OCI-LY1 (cell line): ENCODE measurements around the gene NR6A1.

Experiments used
- H2AFZ ChIP-seq: fragments of 200-600 bp; sonication (generic), shearing (Covaris generic); 2 replicates; pipeline ENCODE4 v1.6.0; 2014; ENCODE audit warnings: antibody characterized with exemption, mild to moderate bottlenecking, low read length
- H3F3A ChIP-seq: fragments of 200-600 bp; sonication (generic), shearing (Covaris generic); 2 replicates; pipeline ENCODE4 v1.6.0; 2014; ENCODE audit warnings: mild to moderate bottlenecking, antibody characterized with exemption, low read length, moderate library complexity; ENCODE audit not compliant: insufficient read depth
- H3K27ac ChIP-seq: fragments of 200-600 bp; sonication (generic); 2 replicates; pipeline ENCODE4 v1.5.1; 2014; ENCODE audit warnings: low read length, mixed run types, mild to moderate bottlenecking, low read depth; ENCODE audit not compliant: poor library complexity, severe bottlenecking
- H3K27me3 ChIP-seq: fragments of 200-600 bp; sonication (generic); 2 replicates; pipeline ENCODE4 v1.6.0; 2014; ENCODE audit warnings: antibody characterized with exemption, mild to moderate bottlenecking, low read length, moderate library complexity; ENCODE audit not compliant: insufficient read depth
- H3K36me3 ChIP-seq: fragments of 200-600 bp; sonication (generic); 2 replicates; pipeline ENCODE4 v1.6.1; 2014; ENCODE audit warnings: mild to moderate bottlenecking, antibody characterized with exemption, low read length, moderate library complexity, mixed read lengths; ENCODE audit not compliant: insufficient read depth
- H3K4me1 ChIP-seq: fragments of 200-600 bp; sonication (generic); 2 replicates; pipeline ENCODE4 v1.5.1; 2014; ENCODE audit warnings: mild to moderate bottlenecking, low read length, moderate library complexity; ENCODE audit not compliant: insufficient read depth, severe bottlenecking
- H3K4me2 ChIP-seq: fragments of 200-600 bp; sonication (generic), shearing (Covaris generic); 2 replicates; pipeline ENCODE4 v1.6.1; 2014; ENCODE audit warnings: low read length
- H3K4me3 ChIP-seq: fragments of 200-600 bp; sonication (generic); 2 replicates; pipeline ENCODE4 v1.5.1; 2014; ENCODE audit warnings: low read length, low read depth, mild to moderate bottlenecking, mixed read lengths; ENCODE audit not compliant: poor library complexity, severe bottlenecking
- H3K79me2 ChIP-seq: fragments of 200-600 bp; shearing (Covaris generic); 2 replicates; pipeline ENCODE4 v1.6.1; 2016; ENCODE audit warnings: mixed run types, low read length, mixed read lengths; ENCODE audit not compliant: insufficient read depth
- H3K9ac ChIP-seq: fragments of 200-600 bp; sonication (generic), shearing (Covaris generic); 2 replicates; pipeline ENCODE4 v1.6.1; 2014; ENCODE audit warnings: mild to moderate bottlenecking, low read length, mixed read lengths
- H3K9me2 ChIP-seq: fragments of 200-600 bp; sonication (generic), shearing (Covaris generic); 2 replicates; pipeline ENCODE4 v1.6.1; 2014; ENCODE audit warnings: low read depth, mild to moderate bottlenecking, low read length, mixed read lengths
- H3K9me3 ChIP-seq: fragments of 200-600 bp; shearing (Covaris generic); 2 replicates; pipeline ENCODE4 v1.6.1; 2014; ENCODE audit warnings: low read length, mixed read lengths
- H4K20me1 ChIP-seq: fragments of 200-600 bp; sonication (generic), shearing (Covaris generic); 2 replicates; pipeline ENCODE4 v1.6.0; 2016; ENCODE audit warnings: mild to moderate bottlenecking, low read length; ENCODE audit not compliant: insufficient read depth
- CTCF ChIP-seq: fragments of 200-600 bp; sonication (generic), shearing (Covaris generic); IDR thresholded peaks from 2 replicates; pipeline ENCODE4 v1.5.1; 2017; ENCODE audit warnings: mild to moderate bottlenecking, antibody characterized with exemption, low read length, moderate library complexity, mixed read lengths
- EZH2 ChIP-seq: fragments of 200-600 bp; sonication (generic), shearing (Covaris generic); IDR thresholded peaks from 2 replicates; pipeline ENCODE4 v1.8.0; 2017; ENCODE audit warnings: borderline replicate concordance, mixed run types, mild to moderate bottlenecking, antibody characterized with exemption, low read length, moderate library complexity, mixed read lengths

Gene NR6A1

DNA sequence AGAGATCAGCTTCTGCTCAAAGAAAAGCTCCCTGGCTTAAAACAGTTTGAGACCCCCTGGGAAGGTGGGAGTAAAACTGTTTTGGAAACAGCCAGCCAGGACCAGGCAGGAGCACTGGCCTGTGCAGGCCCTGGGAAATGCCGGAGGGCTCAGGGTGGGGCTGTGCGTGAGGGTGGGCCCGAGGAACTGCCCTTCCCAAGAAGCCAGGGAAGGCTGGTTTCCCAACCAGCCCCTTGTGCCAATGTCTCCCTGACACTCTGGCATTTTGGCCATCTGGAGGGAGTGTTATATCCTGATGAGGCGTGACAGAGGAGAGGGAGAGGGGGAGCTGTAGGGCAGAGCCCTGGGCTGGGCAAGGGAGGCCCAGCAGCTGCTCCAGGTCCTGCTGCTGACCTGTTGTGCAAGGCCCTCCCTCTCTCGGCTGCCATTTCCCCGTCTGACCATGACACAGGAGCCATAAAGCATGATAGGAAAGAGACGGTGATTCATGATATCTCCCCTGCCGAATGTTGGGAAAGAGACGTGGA is 22.0 kb upstream of the NR6A1 start:
- H2AFZ ChIP-seq = no peak overlapping the region
- H3K9ac ChIP-seq = no peak overlapping the region
- no peaks in the 10 kb centered on the region for H3K9me3 ChIP-seq

DNA sequence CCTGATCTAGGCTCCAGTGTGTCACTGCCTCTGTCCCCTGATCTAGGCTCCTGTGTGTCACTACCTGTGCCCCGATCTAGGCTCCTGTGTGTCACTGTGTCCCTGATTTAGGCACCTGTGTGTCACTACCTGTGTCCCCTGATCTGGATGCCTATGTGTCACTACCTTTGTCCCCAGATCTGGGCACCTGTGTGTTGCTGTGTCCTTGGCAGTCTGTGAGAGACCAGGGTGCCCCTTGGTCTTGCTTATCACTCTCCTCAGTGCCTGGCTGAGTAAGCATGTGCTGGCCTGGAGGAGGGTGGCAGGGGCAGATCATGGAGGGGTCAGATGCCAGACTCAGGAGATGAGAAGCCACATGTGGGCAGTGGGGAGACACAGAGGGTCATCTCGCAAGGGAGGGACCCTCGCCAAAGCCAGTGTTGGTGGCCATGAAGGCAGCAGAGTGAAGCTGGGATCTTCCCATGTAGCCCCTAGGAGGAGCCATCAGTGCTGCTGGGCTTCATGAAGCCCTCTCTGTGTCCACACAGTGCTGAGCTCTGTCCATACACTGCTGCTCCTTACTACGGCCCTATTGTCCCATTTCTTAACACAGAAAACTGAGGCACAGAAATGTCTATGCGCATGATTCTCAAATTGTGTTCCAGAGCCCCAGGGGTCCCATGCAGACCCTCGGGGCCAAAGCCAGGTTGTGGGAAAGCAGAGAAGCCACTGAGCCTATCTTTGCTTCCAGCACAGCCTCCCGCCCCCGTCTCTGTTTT is 21.3 kb upstream of the NR6A1 start:
- no peak overlapping the region for H3K9ac ChIP-seq
- no peaks in the 10 kb centered on the region for H3K79me2 ChIP-seq
- no peaks in the 10 kb centered on the region for H3K9me2 ChIP-seq
- H3K27me3 ChIP-seq = no peaks in the 10 kb centered on the region
- no peaks in the 10 kb centered on the region for H4K20me1 ChIP-seq
- no peak overlapping the region for H3K27ac ChIP-seq
- H3K36me3 ChIP-seq = no peaks in the 10 kb centered on the region
- TF ChIP-seq CTCF (no peak), EZH2 (no peak)
- H3K4me3 ChIP-seq = no peak overlapping the region
- H2AFZ ChIP-seq = no peak overlapping the region
- no peaks in the 10 kb centered on the region for H3K9me3 ChIP-seq
- no peaks in the 10 kb centered on the region for H3F3A ChIP-seq
- H3K4me1 ChIP-seq = peaks cover 7% of the 10 kb centered on the region
- no peak overlapping the region for H3K4me2 ChIP-seq

More for the DNA sequence above, 22.0 kb upstream of the NR6A1 start:
- Histone ChIP-seq H3K27ac (no peak overlapping the region), H3K4me3 (no peak overlapping the region), H3K79me2 (no peaks in the 10 kb centered on the region), H3K9me2 (no peaks in the 10 kb centered on the region), H4K20me1 (no peaks in the 10 kb centered on the region), H3K36me3 (no peaks in the 10 kb centered on the region), H3F3A (no peaks in the 10 kb centered on the region), H3K4me1 (peaks cover 7% of the 10 kb centered on the region), H3K4me2 (no peak overlapping the region), H3K27me3 (no peaks in the 10 kb centered on the region)
- TF ChIP-seq EZH2 (no peak), CTCF (no peak)

- Histone ChIP-seq H3K4me1 (peaks cover 7% of the 10 kb centered on the region), H3K4me2 (no peak overlapping the region), H3K79me2 (no peaks in the 10 kb centered on the region), H3K9ac (no peak overlapping the region), H3K27ac (no peak overlapping the region), H3K9me3 (no peaks in the 10 kb centered on the region), H2AFZ (no peak overlapping the region), H3K9me2 (no peaks in the 10 kb centered on the region), H4K20me1 (no peaks in the 10 kb centered on the region), H3K36me3 (no peaks in the 10 kb centered on the region), H3K27me3 (no peaks in the 10 kb centered on the region), H3K4me3 (no peak overlapping the region), H3F3A (no peaks in the 10 kb centered on the region)
- TF ChIP-seq EZH2 (no peak), CTCF (no peak)
Measured at GRCh38 chr9:124790801-124791505, 19.8 kb upstream of the NR6A1 start.
